Breast epithelium (tissue), 3 donors: ENCODE measurements around the gene CREB1.

ENCODE experiments used
- POLR2A ChIP-seq: fragments of 450-650 bp; IDR thresholded peaks from one replicate; pipeline ENCODE4 v1.6.1; 2016; ENCODE audit warnings: antibody characterized with exemption, mild to moderate bottlenecking, moderate library complexity
- TF ChIP-seq, protein P1 (sequence below), 3 donors: fragments of 450-650 bp; IDR thresholded peaks; one replicate each; pipeline ENCODE4 v1.5.1; 2016 to 2017; ENCODE audit warnings: antibody characterized with exemption in 3 of 3, mild to moderate bottlenecking in 3 of 3, moderate library complexity in 3 of 3

- TF ChIP-seq, protein P1, sequence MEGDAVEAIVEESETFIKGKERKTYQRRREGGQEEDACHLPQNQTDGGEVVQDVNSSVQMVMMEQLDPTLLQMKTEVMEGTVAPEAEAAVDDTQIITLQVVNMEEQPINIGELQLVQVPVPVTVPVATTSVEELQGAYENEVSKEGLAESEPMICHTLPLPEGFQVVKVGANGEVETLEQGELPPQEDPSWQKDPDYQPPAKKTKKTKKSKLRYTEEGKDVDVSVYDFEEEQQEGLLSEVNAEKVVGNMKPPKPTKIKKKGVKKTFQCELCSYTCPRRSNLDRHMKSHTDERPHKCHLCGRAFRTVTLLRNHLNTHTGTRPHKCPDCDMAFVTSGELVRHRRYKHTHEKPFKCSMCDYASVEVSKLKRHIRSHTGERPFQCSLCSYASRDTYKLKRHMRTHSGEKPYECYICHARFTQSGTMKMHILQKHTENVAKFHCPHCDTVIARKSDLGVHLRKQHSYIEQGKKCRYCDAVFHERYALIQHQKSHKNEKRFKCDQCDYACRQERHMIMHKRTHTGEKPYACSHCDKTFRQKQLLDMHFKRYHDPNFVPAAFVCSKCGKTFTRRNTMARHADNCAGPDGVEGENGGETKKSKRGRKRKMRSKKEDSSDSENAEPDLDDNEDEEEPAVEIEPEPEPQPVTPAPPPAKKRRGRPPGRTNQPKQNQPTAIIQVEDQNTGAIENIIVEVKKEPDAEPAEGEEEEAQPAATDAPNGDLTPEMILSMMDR (IDR thresholded peaks at IDR 0.05) = no peak
- no peak for TF ChIP-seq POLR2A
Observed at GRCh38 chr2:207614824-207615223, 85.1 kb downstream of the CREB1 start.
